Activated B cell treated with CpG ODN at 0.5 μM for 24 hours (primary cell): ENCODE data around the gene PACRG. TPM values are rescaled to one million over a fixed set of nuclear protein-coding genes. Genes with fewer than 3 reads are reported as not detected.

Source experiments
- ATAC-seq: fragments of 200-7000 bp; cut with Tn5 transposase; one replicate; pipeline ENCODE4 v1.10.0; 2021; ENCODE audit warnings: low read depth, mild to moderate bottlenecking, moderate library complexity
- CTCF ChIA-PET: fragments of 350-600 bp; sonication (Branson Sonifier 250); formaldehyde crosslinking; loops from one replicate; lab custom pipeline; 2021; ENCODE audit warnings: antibody characterized with exemption; lab: Charles Lee
- POLR2A ChIA-PET: fragments of 350-600 bp; sonication (Branson Sonifier 250); formaldehyde crosslinking; loops from one replicate; lab custom pipeline; 2021; ENCODE audit warnings: antibody characterized with exemption; lab: Charles Lee
- DNase-seq: peaks from one replicate; pipeline ENCODE4 v3.0.0; 2022
- H3K27ac Mint-ChIP-seq: one replicate; pipeline ENCODE4 v1.8.0; 2020; ENCODE audit warnings: mixed read lengths
- H3K27me3 Mint-ChIP-seq: one replicate; pipeline ENCODE4 v1.8.0; 2021; ENCODE audit warnings: mixed read lengths
- H3K36me3 Mint-ChIP-seq: one replicate; pipeline ENCODE4 v1.8.0; 2021; ENCODE audit warnings: low read depth, mixed read lengths
- H3K4me1 Mint-ChIP-seq: one replicate; pipeline ENCODE4 v1.8.0; 2021; ENCODE audit warnings: mixed read lengths
- H3K4me3 Mint-ChIP-seq: one replicate; pipeline ENCODE4 v1.8.0; 2020; ENCODE audit warnings: mild to moderate bottlenecking, mixed read lengths
- H3K9me3 Mint-ChIP-seq: one replicate; pipeline ENCODE4 v1.8.0; 2020; ENCODE audit warnings: mixed read lengths
- intact Hi-C: fragments of 100-400 bp; cut with micrococcal nuclease; formaldehyde crosslinking; loops from one replicate; pipeline ENCODE4 v1.15.1; 2024
- total RNA-seq: library from RNA; stranded (reverse); gene quantifications from 2 replicates; pipeline ENCODE4 v1.2.3, GENCODE V29; 2022
- TF ChIP-seq, protein P1 (sequence below): fragments of 200-600 bp; IDR thresholded peaks from one replicate; pipeline ENCODE4 v1.8.0; 2022; ENCODE audit warnings: antibody characterized with exemption, mild to moderate bottlenecking

The PACRG gene
- total RNA-seq, 1 donor from 2014 or later: not detected

GRCh38 chr6:162852192-162852591 lies 124.4 kb downstream of the PACRG start:
- Mint-ChIP-seq H3K9me3 (no peaks in the 10 kb centered on the region), H3K27ac (no peak overlapping the region), H3K4me1 (no peaks in the 10 kb centered on the region), H3K4me3 (no peak overlapping the region), H3K27me3 (no peaks in the 10 kb centered on the region), H3K36me3 (no peaks in the 10 kb centered on the region)
- TF ChIP-seq, protein P1, sequence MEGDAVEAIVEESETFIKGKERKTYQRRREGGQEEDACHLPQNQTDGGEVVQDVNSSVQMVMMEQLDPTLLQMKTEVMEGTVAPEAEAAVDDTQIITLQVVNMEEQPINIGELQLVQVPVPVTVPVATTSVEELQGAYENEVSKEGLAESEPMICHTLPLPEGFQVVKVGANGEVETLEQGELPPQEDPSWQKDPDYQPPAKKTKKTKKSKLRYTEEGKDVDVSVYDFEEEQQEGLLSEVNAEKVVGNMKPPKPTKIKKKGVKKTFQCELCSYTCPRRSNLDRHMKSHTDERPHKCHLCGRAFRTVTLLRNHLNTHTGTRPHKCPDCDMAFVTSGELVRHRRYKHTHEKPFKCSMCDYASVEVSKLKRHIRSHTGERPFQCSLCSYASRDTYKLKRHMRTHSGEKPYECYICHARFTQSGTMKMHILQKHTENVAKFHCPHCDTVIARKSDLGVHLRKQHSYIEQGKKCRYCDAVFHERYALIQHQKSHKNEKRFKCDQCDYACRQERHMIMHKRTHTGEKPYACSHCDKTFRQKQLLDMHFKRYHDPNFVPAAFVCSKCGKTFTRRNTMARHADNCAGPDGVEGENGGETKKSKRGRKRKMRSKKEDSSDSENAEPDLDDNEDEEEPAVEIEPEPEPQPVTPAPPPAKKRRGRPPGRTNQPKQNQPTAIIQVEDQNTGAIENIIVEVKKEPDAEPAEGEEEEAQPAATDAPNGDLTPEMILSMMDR: no peak
- ATAC-seq: no peak
- intact Hi-C loops: no loop called here
- DNase-seq: no peak
- ChIA-PET CTCF (no interaction called here), POLR2A (no interaction called here)

GRCh38 chr6:162852840-162853577 lies 125.2 kb downstream of the PACRG start:
- Mint-ChIP-seq H3K4me3 (no peak overlapping the region), H3K27me3 (no peaks in the 10 kb centered on the region), H3K4me1 (no peaks in the 10 kb centered on the region), H3K36me3 (no peaks in the 10 kb centered on the region), H3K27ac (no peak overlapping the region), H3K9me3 (no peaks in the 10 kb centered on the region)
- no peak for ATAC-seq
- TF ChIP-seq, protein P1: no peak
- intact Hi-C loops: no loop called here
- no peak for DNase-seq
- ChIA-PET CTCF (no interaction called here), POLR2A (no interaction called here)

DNA sequence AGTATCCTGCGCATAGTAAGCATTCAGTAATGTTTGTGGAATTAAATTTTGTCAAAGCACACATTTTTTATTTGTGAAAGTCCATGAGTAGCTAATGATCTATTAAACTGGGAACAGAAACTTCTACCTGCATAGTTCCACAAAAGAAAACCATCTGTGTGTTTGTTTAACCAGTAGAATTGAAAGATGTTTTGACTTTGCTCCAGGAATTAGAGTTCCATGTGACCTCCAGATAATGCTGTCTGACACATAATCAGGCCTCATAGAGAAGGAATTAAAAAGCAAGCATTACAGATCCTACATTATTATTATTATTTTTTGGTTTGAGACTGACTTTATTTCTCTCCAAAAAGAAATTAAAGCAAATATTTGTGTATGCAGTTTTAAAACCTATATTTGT lies 126.5 kb downstream of the PACRG start:
- TF ChIP-seq, protein P1: no peak
- Mint-ChIP-seq H3K9me3 (no peaks in the 10 kb centered on the region), H3K4me1 (no peaks in the 10 kb centered on the region), H3K27ac (no peak overlapping the region), H3K4me3 (no peak overlapping the region), H3K27me3 (no peaks in the 10 kb centered on the region), H3K36me3 (no peaks in the 10 kb centered on the region)
- intact Hi-C loops: no loop called here
- POLR2A ChIA-PET: no interaction called here
- ATAC-seq (no peak), DNase-seq (no peak)
- CTCF ChIA-PET: no interaction called here

DNA sequence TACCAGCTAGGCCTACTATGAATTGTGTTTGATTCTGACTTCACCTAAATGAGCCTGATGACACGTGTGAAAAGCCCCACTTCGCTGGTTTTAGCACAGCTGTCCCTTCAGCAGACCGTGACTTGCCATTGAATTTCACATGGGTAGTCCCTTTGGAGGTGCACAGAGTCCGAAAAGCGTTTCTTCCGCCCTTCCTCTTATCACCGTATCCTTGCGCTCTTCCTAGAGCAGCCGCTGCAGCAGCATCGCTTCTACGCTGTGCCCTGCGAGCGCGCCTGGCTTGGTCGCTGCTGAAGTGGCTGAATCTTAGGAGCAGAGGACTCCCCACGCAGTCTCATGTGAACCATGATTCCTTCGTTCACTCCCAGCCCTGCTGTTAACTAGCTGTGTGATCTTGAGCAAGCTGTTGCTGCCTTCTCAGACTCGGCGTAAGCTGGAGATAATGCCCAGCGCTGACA lies 127.0 kb downstream of the PACRG start:
- H3K9me3 Mint-ChIP-seq: no peaks in the 10 kb centered on the region
- H3K27me3 Mint-ChIP-seq: no peaks in the 10 kb centered on the region
- TF ChIP-seq, protein P1: no peak
- H3K27ac Mint-ChIP-seq: no peak overlapping the region
- H3K4me1 Mint-ChIP-seq: no peaks in the 10 kb centered on the region
- ChIA-PET POLR2A (no interaction called here), CTCF (no interaction called here)
- ATAC-seq (no peak), DNase-seq (no peak)
- H3K36me3 Mint-ChIP-seq: no peaks in the 10 kb centered on the region
- H3K4me3 Mint-ChIP-seq: no peak overlapping the region
- intact Hi-C loops: no loop called here

- Mint-ChIP-seq H3K9me3 (no peaks in the 10 kb centered on the region), H3K27me3 (no peaks in the 10 kb centered on the region), H3K4me3 (no peak overlapping the region), H3K4me1 (no peaks in the 10 kb centered on the region), H3K36me3 (no peaks in the 10 kb centered on the region), H3K27ac (no peak overlapping the region)
- ChIA-PET CTCF (no interaction called here), POLR2A (no interaction called here)
- ATAC-seq: no peak
- intact Hi-C loops: no loop called here
- DNase-seq: no peak
- TF ChIP-seq, protein P1: no peak
Measured at GRCh38 chr6:162856885-162857284, 129.1 kb downstream of the PACRG start.
